Measurements from ENCODE around the gene MS4A10.

MS4A10 gene

DNA sequence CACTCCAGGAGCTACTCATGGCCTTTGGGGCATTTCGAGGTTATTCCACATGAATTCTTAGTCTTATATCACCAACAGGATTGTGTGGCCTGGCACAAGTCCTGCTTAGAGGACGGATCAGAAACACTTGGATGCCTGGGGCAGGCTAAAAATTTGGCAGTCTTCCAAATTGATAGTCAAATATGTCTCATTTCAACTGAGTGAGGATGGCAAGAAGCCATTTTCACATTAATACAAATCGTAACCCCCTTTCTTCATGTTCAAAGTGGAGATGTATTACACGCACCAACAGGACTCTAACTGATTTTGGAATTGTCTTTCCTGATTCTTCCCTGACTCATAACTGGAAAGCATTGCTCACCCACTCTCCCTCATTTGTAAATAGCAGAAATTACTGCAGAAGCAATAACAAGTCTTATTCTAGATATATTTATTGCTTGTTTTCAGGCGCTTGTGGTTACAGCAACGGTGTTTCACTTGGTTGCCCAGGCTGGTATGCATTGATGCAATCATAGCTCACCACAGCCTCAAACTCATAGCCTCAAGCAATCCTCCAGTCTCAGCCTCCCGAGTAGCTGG lies 46.5 kb downstream of the MS4A10 start:
- no peak for DNase-seq

DNA sequence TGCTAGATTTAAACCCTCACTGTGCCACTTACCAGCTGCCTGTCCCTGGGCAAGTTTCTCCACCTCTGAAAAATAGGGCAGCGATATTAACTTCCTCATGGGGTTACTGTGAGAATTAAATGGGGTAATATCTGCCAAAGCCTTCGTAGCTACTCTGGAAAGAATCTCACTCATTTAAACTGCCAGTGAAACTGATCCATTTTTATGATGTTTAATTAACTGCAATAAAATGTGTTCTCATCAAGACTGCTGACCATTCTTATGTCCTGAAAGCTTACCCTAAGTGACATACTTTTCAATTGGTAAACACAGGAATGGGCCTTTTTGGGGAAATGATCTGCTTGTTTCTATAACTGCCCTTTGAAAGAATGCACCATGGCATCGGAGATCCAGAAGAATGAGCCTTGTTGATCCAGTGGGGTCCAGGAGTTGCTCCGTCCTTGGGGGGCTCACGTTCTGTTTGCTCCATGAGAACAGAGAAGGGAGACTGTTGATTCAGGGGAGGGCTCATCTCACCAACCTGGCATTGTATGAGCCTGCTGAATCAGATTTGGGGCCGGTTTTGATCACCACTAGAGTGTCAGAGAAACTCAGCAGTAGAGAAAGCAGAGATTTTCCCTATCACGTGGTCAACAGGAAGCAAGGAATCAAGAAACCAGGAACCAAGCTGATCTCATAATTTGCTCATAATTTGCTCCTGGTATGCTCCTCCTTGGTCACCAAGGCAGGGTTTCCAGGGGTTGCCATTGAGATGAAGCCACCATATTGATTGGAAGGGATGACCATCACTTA lies 49.8 kb downstream of the MS4A10 start:
- DNase-seq = no peak

- no peak for DNase-seq
Observed at GRCh38 chr11:60835534-60835846, 50.4 kb downstream of the MS4A10 start.

DNA sequence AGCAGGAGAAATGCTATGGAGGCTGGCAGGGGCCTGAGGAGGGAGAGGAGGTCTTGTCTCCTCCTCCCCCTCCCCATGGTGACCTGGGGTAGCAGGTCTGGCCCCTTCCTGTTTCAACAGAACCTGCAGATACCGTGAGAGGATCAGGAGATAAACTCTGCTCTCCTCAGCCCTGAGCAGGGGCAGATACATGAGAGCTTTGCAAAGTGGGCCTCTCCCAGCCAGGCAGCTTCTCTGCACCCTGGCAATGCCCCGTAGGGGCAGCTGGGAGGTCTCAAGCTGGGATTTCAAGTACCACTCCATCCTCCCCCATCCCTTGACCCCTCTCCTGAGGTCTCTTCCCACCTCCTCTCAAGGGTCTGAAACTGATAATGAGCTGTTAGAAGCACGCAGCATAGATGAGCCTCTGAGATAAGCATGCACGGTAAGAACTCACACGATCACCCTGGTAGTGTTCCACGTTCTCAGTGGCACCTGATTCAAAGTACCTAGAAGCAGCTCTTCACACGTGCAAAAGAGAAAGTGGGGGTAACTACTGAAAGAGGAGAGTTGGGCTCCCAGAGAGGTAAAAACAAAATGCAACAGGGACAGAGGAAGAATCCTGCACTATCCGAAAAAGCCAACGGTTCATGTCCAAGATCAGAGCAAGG lies 51.9 kb downstream of the MS4A10 start:
- no peak for DNase-seq

DNA sequence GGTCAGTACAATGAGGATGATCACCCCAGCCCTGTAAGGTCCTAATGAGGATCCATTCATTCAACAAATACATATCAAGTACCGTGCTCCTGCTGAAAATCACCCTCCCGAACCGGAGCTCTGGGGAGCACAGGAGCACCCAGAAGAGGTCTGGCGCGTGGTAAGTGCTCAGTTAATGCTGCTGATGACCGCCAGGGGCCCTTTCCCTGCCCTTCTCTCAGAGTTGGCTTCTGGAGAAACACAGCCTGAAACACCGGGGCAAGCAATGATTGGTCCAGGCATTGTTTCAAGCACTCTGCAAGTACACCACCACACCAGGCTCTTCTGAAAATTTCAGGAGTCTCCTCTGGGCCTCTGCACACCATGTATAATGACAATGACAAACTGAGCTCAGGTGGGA lies 53.0 kb downstream of the MS4A10 start:
- no peak for DNase-seq

DNA sequence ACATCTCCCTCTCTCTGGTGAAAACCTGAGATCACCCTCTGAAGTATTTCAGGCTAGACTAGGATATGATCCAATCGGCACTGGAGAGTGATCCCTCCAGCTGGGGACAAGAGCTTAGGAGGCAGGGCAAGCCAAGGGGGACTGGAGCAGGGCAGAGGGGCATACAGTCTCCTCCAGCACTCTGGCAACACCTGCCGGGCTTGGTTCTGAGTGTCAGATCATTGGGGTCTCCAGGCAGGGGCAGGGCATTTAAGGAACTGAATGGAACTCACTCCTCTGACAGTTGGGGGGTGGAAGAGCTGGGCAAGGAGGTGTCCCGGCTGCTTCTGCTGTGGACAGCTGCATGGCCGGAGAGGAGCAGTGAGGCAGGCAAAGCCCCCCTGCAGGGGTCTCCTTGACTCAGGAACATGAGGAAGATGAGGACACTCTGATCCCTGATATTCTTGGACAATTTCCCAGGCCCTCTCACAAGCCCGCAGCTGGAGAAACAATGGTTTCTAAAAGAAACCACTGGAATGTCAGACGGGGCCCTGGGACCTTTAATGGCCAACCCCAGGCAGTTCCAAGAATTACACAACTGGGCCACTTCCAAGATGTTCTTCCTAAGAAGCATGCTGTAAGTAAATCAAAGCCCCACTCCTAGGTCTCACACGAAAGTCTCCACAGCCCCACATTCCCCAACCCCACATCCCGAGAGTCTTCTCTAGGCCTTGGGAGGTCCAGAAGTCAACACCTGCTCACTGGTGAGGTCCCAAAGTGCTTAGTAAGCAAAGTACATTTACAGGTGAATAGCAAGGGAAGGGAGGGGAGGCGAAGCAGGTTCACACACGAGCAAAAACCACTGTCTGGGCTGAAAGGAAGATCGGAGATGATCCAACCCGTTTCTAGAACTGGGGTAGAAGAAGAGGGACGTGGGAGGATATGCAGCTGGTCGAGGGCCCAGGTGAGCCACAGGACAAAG lies 55.6 kb downstream of the MS4A10 start:
- DNase-seq = no peak

DNA sequence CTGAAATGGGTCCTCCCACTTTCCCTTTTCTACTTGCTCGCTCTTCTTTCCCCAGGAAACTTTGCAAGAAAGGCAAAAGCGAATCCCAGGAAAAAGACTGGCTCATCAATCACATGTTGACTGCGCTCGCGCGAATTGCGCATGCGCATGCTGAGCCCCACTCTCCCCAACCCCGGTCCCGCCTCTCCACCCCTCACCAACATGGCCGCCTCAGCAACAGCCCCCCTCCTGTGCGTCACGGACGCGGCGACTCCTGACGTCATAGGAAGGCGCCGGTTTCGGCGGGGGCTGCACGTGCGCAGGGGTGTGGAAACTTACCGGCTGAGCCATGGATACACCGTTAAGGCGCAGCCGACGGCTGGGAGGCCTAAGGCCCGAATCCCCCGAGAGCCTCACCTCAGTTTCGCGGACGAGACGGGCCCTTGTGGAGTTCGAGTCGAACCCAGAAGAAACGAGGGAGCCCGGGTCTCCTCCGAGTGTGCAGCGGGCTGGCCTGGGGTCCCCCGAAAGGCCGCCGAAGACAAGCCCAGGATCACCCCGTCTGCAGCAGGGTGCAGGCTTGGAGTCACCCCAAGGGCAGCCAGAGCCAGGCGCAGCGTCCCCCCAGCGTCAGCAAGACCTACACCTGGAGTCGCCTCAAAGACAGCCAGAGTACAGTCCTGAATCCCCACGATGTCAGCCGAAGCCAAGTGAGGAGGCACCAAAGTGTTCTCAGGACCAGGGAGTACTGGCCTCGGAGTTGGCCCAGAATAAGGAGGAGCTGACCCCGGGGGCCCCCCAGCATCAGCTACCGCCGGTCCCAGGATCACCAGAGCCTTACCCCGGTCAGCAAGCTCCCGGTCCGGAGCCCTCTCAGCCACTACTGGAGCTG lies 56.9 kb downstream of the MS4A10 start, which contains the start of gene CCDC86:
TSS of gene CCDC86 (plus strand) at position 317 of the 871 bp plus-strand sequence. CDS start at position 329, 12 bp downstream.
- DNase-seq = peak; percentile 99

DNA sequence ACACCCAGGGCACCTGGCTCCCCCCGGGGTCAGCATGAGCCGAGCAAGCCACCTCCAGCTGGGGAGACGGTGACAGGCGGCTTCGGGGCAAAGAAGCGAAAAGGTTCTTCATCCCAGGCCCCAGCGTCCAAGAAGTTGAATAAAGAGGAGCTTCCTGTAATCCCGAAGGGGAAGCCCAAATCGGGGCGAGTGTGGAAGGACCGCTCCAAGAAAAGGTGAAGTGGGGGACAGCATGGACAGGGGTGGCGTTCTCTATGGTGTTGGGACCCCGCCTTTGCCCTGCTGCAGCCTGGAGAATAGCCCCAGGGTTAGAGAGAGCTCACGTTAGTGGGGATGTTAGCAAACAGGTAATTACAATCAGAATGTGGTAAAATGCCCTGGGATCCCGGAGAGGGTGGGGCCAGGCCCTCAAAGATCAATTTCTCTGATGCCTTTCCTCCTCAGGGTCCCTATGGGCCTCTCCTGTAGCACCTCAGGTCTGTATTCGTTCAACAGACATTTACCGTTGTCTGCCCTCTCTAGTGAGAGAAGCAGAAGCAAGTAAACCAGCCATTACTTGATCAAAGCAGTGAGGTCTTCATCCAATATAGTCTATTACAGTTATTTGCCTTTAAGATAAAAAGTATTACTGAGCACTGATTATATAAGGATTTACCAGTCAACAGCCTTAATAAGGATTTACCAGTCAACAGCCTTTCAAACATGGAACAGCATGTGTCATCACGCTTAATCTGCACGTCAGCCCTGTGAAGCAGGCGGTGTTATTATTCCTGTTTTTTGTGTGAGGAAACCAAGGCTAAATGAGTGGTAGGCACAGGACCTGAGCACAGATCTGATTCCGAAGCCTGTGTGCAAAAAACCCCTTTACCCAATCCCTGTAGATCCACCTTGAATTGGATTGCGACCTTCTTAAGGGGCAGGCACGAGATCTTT lies 57.8 kb downstream of the MS4A10 start:
- DNase-seq = no peak

DNA sequence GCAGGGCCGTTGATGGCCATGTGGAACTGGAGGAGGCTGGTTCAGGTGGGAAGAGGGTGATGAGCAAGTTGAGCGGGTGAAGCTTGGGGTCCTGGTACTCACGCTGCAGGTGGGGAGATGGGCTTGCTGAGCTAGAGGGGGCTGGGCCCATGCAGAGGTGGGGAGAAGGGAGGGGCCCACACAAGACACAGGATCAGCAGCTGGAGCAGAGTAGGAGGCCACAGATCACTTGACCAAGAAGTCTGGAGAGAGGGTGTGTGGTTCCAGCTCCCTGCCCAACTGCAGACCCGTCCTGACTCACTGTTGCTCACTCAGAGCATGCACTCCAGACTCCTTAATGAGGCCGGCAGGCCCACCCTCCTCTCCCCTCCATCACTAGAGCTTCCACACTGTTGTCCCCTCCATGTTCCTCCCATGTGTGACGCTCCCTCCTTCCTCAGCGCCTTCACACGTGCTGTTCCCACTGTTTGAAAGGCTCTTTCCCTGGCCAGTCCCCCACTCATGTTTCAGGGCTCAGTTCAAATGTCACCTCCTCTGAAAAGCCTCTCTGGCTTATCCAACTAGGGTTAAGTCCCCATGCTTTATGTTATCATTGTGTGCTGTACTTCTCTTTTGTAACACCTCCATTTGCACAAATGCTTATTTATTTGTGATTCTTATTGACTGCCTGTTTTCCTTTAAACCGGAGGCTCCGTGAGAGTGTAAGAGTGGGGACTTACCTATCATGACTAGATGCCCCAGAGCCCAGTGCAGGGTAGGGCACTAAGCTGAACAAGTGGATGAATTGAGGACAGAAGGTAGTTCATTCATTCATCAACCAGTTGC lies 59.1 kb downstream of the MS4A10 start:
- DNase-seq = no peak

- DNase-seq = no peak
Observed at GRCh38 chr11:60844870-60845221, 59.7 kb downstream of the MS4A10 start.

DNA sequence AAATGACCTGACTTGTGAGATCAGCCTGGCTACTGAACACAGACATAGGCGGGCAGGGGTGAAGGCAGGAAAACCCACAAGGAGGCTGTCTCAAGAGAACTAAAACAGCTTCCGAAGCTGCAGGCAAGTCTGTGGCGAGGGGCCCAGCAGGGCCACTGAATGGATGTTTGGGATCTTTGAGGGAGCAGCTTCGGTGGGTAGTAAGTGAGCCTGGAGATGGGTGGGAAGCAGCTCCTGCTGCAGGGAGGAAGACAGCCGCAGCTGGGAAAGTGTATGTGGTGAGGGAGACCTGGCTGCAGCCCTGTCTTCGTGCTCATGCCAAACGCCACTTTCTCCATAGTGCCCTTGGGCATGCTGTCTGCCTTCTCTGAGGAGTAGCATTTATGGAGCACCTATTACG lies 60.2 kb downstream of the MS4A10 start:
- no peak for DNase-seq

DNA sequence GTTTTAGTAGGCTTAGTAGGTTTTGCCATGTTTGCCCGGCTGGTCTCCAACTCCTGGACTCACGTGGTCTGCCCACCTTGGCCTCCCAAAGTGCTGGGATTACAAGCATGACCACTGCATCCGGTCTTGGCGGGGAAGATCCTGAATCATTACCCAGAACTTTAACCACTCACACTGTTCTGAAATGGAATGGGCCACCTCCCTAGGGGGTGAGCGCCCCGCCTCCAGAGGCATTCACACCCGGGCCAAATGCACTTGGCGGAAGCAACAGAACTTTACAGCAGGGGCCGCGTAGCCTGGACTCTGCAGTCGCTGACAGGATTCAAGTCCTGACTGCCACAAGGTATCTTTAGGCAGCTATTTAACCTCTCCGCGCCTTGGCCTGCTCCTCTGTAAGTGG lies 62.1 kb downstream of the MS4A10 start:
- no peak for DNase-seq

DNA sequence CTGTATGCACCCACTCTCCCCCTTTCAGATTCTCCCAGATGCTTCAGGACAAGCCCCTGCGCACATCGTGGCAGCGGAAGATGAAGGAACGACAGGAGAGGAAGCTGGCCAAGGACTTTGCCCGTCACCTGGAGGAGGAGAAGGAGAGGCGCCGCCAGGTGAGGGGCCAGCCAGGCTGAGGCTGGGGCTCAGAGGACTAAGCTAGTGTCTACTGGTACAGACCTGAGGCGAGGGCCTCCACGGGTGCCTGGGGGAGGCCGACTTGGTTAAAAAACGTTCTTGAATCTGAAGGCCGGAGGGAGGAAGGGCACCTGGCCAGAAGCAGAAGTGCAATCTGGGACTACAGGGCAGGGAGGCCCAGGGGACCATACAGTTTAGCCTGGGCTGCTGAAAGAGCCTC lies 62.8 kb downstream of the MS4A10 start:
- DNase-seq = no peak

- DNase-seq = no peak
Observed at GRCh38 chr11:60848714-60849151, 63.6 kb downstream of the MS4A10 start.

GRCh38 chr11:60849641-60850520 lies 64.7 kb downstream of the MS4A10 start:
- no peak for DNase-seq
